ENCODE data around the gene CORIN. TPM values are rescaled to one million over a fixed set of nuclear protein-coding genes. Genes with fewer than 3 reads are reported as not detected.

Gene CORIN
- total RNA-seq, 1 experiment from 2014 or later: 3.5 TPM

GRCh38 chr4:47863486-47863885, 25.6 kb upstream of the CORIN start:
- Histone ChIP-seq H2AFZ (ENCODE audit: low read depth, low read length, poor library complexity, severe bottlenecking) (no peak overlapping the region), H4K20me1 (ENCODE audit: insufficient read depth) (no peaks in the 10 kb centered on the region), H3K79me2 (ENCODE audit: insufficient read depth, low read length) (peaks cover 22% of the 10 kb centered on the region), H3K4me3 (replicated peaks in 1 of 2; ENCODE audit: low read depth in 1 of 2, low read length in 2 of 2) (no peak overlapping the region), H3K4me1 (ENCODE audit: control insufficient read depth in 1 of 2, insufficient read depth in 2 of 2, low read length in 2 of 2) (no peaks in the 10 kb centered on the region), H3K27me3 (ENCODE audit: insufficient read depth, low read length) (no peaks in the 10 kb centered on the region), H3K9me2 (ENCODE audit: insufficient read depth) (0 out of 2 replicates have a peak, but pooled peaks cover 4% of the 10 kb centered on the region), H3K4me2 (ENCODE audit: low read length) (no peak overlapping the region), H3K27ac (ENCODE audit: low read depth, low read length) (no peak overlapping the region), H3K9me3 (ENCODE audit: control insufficient read depth in 1 of 2, insufficient read depth in 1 of 2, low read depth in 1 of 2, low read length in 2 of 2) (no peaks in the 10 kb centered on the region), H3K36me3 (ENCODE audit: control insufficient read depth in 1 of 2, insufficient read depth in 2 of 2, low read length in 2 of 2) (peaks cover 0 to 11% of the 10 kb centered on the region in 2 experiments; a peak in 2 of 4 replicates), H3K9ac (ENCODE audit: low read length) (no peak overlapping the region)
- DNase-seq (ENCODE audit: low read depth, low spot score) (no peak), ATAC-seq (no peak)
- BruUV-seq (replicated peaks): no TSS peak
- ChIA-PET RAD21 (ENCODE audit: low non-redundant PET in 1 of 2, low total read pairs in 2 of 2, uncharacterized antibody in 2 of 2, unreplicated experiment in 2 of 2) (no interaction called here), POLR2A (no interaction called here), CTCF (no interaction called here)
- intact Hi-C loops (cut with micrococcal nuclease): no loop called here
- TF ChIP-seq YY1 (IDR thresholded peaks at IDR 0.05; ENCODE audit: extremely low read depth, insufficient replicate concordance, low read depth, low read length) (no peak), MAX (IDR thresholded peaks at IDR 0.05) (no peak), POLR2AphosphoS5 (IDR thresholded peaks at IDR 0.05; ENCODE audit: low read depth, low read length) (no peak), EZH2 (IDR thresholded peaks at IDR 0.05) (no peak), POLR2A (IDR thresholded peaks at IDR 0.05; ENCODE audit: borderline replicate concordance, extremely low read depth, insufficient read depth, insufficient read length) (no peak), SP1 (IDR thresholded peaks at IDR 0.05; ENCODE audit: low read depth) (no peak), ZNF274 (IDR thresholded peaks at IDR 0.05; ENCODE audit: low read depth, low read length) (no peak), SIN3A (IDR thresholded peaks at IDR 0.05; ENCODE audit: low read depth) (no peak), ATF3 (IDR thresholded peaks at IDR 0.05) (no peak), JUND (IDR thresholded peaks at IDR 0.05) (no peak), CEBPB (IDR thresholded peaks at IDR 0.05; ENCODE audit: low read depth) (no peak), CBX3 (IDR thresholded peaks at IDR 0.05; ENCODE audit: low read depth) (no peak), EGR1 (IDR thresholded peaks at IDR 0.05; ENCODE audit: low read depth) (no peak)

- BruUV-seq (replicated peaks): no TSS peak
- H4K20me1 ChIP-seq (ENCODE audit: insufficient read depth): no peaks in the 10 kb centered on the region
- 0 out of 2 replicates have a peak, but pooled peaks cover 4% of the 10 kb centered on the region for H3K9me2 ChIP-seq (ENCODE audit: insufficient read depth)
- H3K27ac ChIP-seq (ENCODE audit: low read depth, low read length): no peak overlapping the region
- H3K36me3 ChIP-seq (ENCODE audit: control insufficient read depth in 1 of 2, insufficient read depth in 2 of 2, low read length in 2 of 2): peaks cover 0 to 11% of the 10 kb centered on the region in 2 experiments; a peak in 2 of 4 replicates
- DNase-seq (ENCODE audit: low read depth, low spot score): no peak
- POLR2A ChIA-PET: no interaction called here
- no peak overlapping the region for H3K4me2 ChIP-seq (ENCODE audit: low read length)
- no peak overlapping the region for H3K9ac ChIP-seq (ENCODE audit: low read length)
- no peak for ATAC-seq
- H3K4me3 ChIP-seq (replicated peaks in 1 of 2; ENCODE audit: low read depth in 1 of 2, low read length in 2 of 2): no peak overlapping the region
- intact Hi-C loops (cut with micrococcal nuclease): no loop called here
- H3K9me3 ChIP-seq (ENCODE audit: control insufficient read depth in 1 of 2, insufficient read depth in 1 of 2, low read depth in 1 of 2, low read length in 2 of 2): no peaks in the 10 kb centered on the region
- no peak overlapping the region for H2AFZ ChIP-seq (ENCODE audit: low read depth, low read length, poor library complexity, severe bottlenecking)
- CTCF ChIA-PET: no interaction called here
- H3K79me2 ChIP-seq (ENCODE audit: insufficient read depth, low read length): peaks cover 18% of the 10 kb centered on the region
- RAD21 ChIA-PET (ENCODE audit: low non-redundant PET in 1 of 2, low total read pairs in 2 of 2, uncharacterized antibody in 2 of 2, unreplicated experiment in 2 of 2): no interaction called here
- no peaks in the 10 kb centered on the region for H3K27me3 ChIP-seq (ENCODE audit: insufficient read depth, low read length)
- no peaks in the 10 kb centered on the region for H3K4me1 ChIP-seq (ENCODE audit: control insufficient read depth in 1 of 2, insufficient read depth in 2 of 2, low read length in 2 of 2)
- TF ChIP-seq POLR2A (IDR thresholded peaks at IDR 0.05; ENCODE audit: borderline replicate concordance, extremely low read depth, insufficient read depth, insufficient read length): no peak
- TF ChIP-seq ZFX (IDR thresholded peaks at IDR 0.05): no peak
- TF ChIP-seq EGR1 (IDR thresholded peaks at IDR 0.05; ENCODE audit: low read depth): no peak
- no peak for TF ChIP-seq ZBTB33 (IDR thresholded peaks at IDR 0.05; ENCODE audit: extremely low read depth, insufficient replicate concordance, low read length)
- no peak for TF ChIP-seq ELF1 (IDR thresholded peaks at IDR 0.05; ENCODE audit: borderline replicate concordance, low read depth)
- no peak for TF ChIP-seq FOSL1 (IDR thresholded peaks at IDR 0.05; ENCODE audit: low read depth)
- TF ChIP-seq ATF3 (IDR thresholded peaks at IDR 0.05): no peak
- no peak for TF ChIP-seq RAD21 (IDR thresholded peaks at IDR 0.05; ENCODE audit: low read depth)
- no peak for TF ChIP-seq CBX3 (IDR thresholded peaks at IDR 0.05; ENCODE audit: low read depth)
- no peak for TF ChIP-seq MAX (IDR thresholded peaks at IDR 0.05)
- no peak for TF ChIP-seq CEBPB (IDR thresholded peaks at IDR 0.05; ENCODE audit: low read depth)
- TF ChIP-seq TCF7L2 (IDR thresholded peaks at IDR 0.05; ENCODE audit: borderline replicate concordance, extremely low read depth, insufficient read depth, insufficient read length): no peak
- no peak for TF ChIP-seq EZH2 (IDR thresholded peaks at IDR 0.05)
- no peak for TF ChIP-seq SP1 (IDR thresholded peaks at IDR 0.05; ENCODE audit: low read depth)
- no peak for TF ChIP-seq SIN3A (IDR thresholded peaks at IDR 0.05; ENCODE audit: low read depth)
- TF ChIP-seq SRF (IDR thresholded peaks at IDR 0.05; ENCODE audit: low read depth): no peak
Measured at GRCh38 chr4:47862297-47862696, 24.4 kb upstream of the CORIN start.

Data from HCT116 (cell line).